ENCODE results near the gene HFM1. TPM values are rescaled to one million over a fixed set of nuclear protein-coding genes. Genes with fewer than 3 reads are reported as not detected.
"Not testable (repeated sequence)": the region's sequence is repeated elsewhere in the genome, so short reads cannot be mapped to it uniquely, and the experiment has no call there.

Gene HFM1
- total RNA-seq, 2 experiments from 2014 or later = 1.3 to 1.4 TPM

GRCh38 chr1:91308544-91308943 lies 96.1 kb downstream of the HFM1 start:
- ChIA-PET CTCF (ENCODE audit: unreplicated experiment) (no interaction called here), POLR2A (no interaction called here)

GRCh38 chr1:91307784-91308409 lies 96.7 kb downstream of the HFM1 start:
- Histone ChIP-seq H3K4me1 (ENCODE audit: insufficient read depth, low read length, poor library complexity, severe bottlenecking) (no peaks in the 10 kb centered on the region), H3K27ac (ENCODE audit: low read depth, low read length, poor library complexity, severe bottlenecking) (no peak overlapping the region), H2AFZ (ENCODE audit: low read length) (no peak overlapping the region), H3K79me2 (ENCODE audit: insufficient read depth, low read depth, low read length) (no peaks in the 10 kb centered on the region), H3K36me3 (ENCODE audit: insufficient read depth, low read length) (no peaks in the 10 kb centered on the region), H4K20me1 (ENCODE audit: insufficient read depth, low read length) (no peaks in the 10 kb centered on the region), H3K9me3 (ENCODE audit: low read length) (no peaks in the 10 kb centered on the region), H3K4me2 (ENCODE audit: low read length) (no peak overlapping the region), H3K4me3 (ENCODE audit: low read depth, low read length, poor library complexity, severe bottlenecking) (no peak overlapping the region), H3K9me2 (ENCODE audit: insufficient read depth, low read length) (no peaks in the 10 kb centered on the region)
- BruUV-seq (replicated peaks) = no TSS peak
- intact Hi-C loops (cut with micrococcal nuclease; ENCODE audit: unreplicated experiment) = no loop called here
- ChIA-PET CTCF (ENCODE audit: unreplicated experiment) (no interaction called here), POLR2A (interaction anchor here (0.6 kb wide), 1 partner anchor 631 kb away, joined by 4 read pairs; no protein-coding TSS in a partner anchor)
- DNase-seq (ENCODE audit: low spot score) = no peak
- TF ChIP-seq, protein P1, sequence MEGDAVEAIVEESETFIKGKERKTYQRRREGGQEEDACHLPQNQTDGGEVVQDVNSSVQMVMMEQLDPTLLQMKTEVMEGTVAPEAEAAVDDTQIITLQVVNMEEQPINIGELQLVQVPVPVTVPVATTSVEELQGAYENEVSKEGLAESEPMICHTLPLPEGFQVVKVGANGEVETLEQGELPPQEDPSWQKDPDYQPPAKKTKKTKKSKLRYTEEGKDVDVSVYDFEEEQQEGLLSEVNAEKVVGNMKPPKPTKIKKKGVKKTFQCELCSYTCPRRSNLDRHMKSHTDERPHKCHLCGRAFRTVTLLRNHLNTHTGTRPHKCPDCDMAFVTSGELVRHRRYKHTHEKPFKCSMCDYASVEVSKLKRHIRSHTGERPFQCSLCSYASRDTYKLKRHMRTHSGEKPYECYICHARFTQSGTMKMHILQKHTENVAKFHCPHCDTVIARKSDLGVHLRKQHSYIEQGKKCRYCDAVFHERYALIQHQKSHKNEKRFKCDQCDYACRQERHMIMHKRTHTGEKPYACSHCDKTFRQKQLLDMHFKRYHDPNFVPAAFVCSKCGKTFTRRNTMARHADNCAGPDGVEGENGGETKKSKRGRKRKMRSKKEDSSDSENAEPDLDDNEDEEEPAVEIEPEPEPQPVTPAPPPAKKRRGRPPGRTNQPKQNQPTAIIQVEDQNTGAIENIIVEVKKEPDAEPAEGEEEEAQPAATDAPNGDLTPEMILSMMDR (conservative IDR thresholded peaks at IDR 0.05; ENCODE audit: low read length) = no peak

More at GRCh38 chr1:91308544-91308943, 96.1 kb downstream of the HFM1 start:
- no peak overlapping the region for H2AFZ ChIP-seq (ENCODE audit: low read length)
- no peaks in the 10 kb centered on the region for H3K36me3 ChIP-seq (ENCODE audit: insufficient read depth, low read length)
- no peaks in the 10 kb centered on the region for H3K9me3 ChIP-seq (ENCODE audit: low read length)
- no peaks in the 10 kb centered on the region for H4K20me1 ChIP-seq (ENCODE audit: insufficient read depth, low read length)
- intact Hi-C loops (cut with micrococcal nuclease; ENCODE audit: unreplicated experiment) = no loop called here
- no TSS peak for BruUV-seq (replicated peaks)
- TF ChIP-seq EZH2phosphoT487 (IDR thresholded peaks at IDR 0.05; ENCODE audit: borderline replicate concordance, low read depth, low read length) = no peak
- H3K79me2 ChIP-seq (ENCODE audit: insufficient read depth, low read depth, low read length) = no peaks in the 10 kb centered on the region
- no peaks in the 10 kb centered on the region for H3K4me1 ChIP-seq (ENCODE audit: insufficient read depth, low read length, poor library complexity, severe bottlenecking)
- no peak overlapping the region for H3K27ac ChIP-seq (ENCODE audit: low read depth, low read length, poor library complexity, severe bottlenecking)
- no peak overlapping the region for H3K4me2 ChIP-seq (ENCODE audit: low read length)
- H3K9me2 ChIP-seq (ENCODE audit: insufficient read depth, low read length) = no peaks in the 10 kb centered on the region
- H3K4me3 ChIP-seq (ENCODE audit: low read depth, low read length, poor library complexity, severe bottlenecking) = no peak overlapping the region
- DNase-seq (ENCODE audit: low spot score) = no peak

GRCh38 chr1:91303165-91303564 lies 101.5 kb downstream of the HFM1 start:
- Histone ChIP-seq H3K4me2 (ENCODE audit: low read length) (no peak overlapping the region), H3K9me3 (ENCODE audit: low read length) (no peaks in the 10 kb centered on the region), H3K79me2 (ENCODE audit: insufficient read depth, low read depth, low read length) (no peaks in the 10 kb centered on the region), H3K9me2 (ENCODE audit: insufficient read depth, low read length) (no peaks in the 10 kb centered on the region), H3K4me1 (ENCODE audit: insufficient read depth, low read length, poor library complexity, severe bottlenecking) (no peaks in the 10 kb centered on the region), H3K36me3 (ENCODE audit: insufficient read depth, low read length) (no peaks in the 10 kb centered on the region), H3K27ac (ENCODE audit: low read depth, low read length, poor library complexity, severe bottlenecking) (no peak overlapping the region), H4K20me1 (ENCODE audit: insufficient read depth, low read length) (no peaks in the 10 kb centered on the region), H3K4me3 (ENCODE audit: low read depth, low read length, poor library complexity, severe bottlenecking) (no peak overlapping the region), H2AFZ (ENCODE audit: low read length) (no peak overlapping the region)
- ChIA-PET POLR2A (no interaction called here), CTCF (ENCODE audit: unreplicated experiment) (no interaction called here)
- TF ChIP-seq, protein P1 (conservative IDR thresholded peaks at IDR 0.05; ENCODE audit: low read length) = no peak
- no peak for TF ChIP-seq EZH2phosphoT487 (IDR thresholded peaks at IDR 0.05; ENCODE audit: borderline replicate concordance, low read depth, low read length)
- intact Hi-C loops (cut with micrococcal nuclease; ENCODE audit: unreplicated experiment) = no loop called here
- BruUV-seq (replicated peaks) = no TSS peak
- DNase-seq (ENCODE audit: low spot score) = no peak

DNA sequence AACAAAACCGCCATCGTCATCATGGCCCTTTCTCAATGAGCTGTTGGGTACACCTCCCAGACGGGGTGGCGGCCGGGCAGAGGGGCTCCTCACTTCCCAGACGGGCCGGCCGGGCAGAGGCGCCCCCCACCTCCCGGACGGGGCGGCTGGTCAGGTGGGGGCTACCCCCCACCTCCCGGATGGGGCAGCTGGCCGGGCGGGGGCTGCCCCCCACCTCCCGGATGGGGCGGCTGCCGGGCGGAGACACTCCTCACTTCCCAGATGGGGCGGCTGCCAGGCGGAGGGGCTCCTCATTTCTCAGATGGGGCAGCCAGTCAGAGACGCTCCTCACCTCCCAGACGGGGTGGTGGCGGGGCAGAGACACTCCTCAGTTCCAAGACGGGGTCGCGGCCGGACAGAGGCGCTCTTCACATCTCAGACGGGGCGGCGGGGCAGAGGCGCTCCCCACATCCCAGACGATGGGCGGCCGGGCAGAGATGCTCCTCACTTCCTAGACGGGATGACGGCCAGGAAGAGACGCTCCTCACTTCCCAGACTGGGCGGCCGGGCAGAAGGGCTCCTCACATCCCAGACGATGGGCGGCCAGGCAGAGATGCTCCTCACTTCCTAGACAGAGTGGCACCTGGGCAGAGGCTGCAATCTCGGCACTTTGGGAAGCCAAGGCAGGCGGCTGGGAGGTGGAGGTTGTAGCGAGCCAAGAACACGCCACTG lies 115.6 kb downstream of the HFM1 start:
- BruUV-seq (replicated peaks); H3K9me2 ChIP-seq (ENCODE audit: insufficient read depth, low read length); POLR2A ChIA-PET; CTCF ChIA-PET (ENCODE audit: unreplicated experiment); H2AFZ ChIP-seq (ENCODE audit: low read length); intact Hi-C loops (cut with micrococcal nuclease; ENCODE audit: unreplicated experiment); H3K9me3 ChIP-seq (ENCODE audit: low read length); H3K4me3 ChIP-seq (ENCODE audit: low read depth, low read length, poor library complexity, severe bottlenecking); H3K27ac ChIP-seq (ENCODE audit: low read depth, low read length, poor library complexity, severe bottlenecking); DNase-seq (ENCODE audit: low spot score); H3K4me2 ChIP-seq (ENCODE audit: low read length); H3K79me2 ChIP-seq (ENCODE audit: insufficient read depth, low read depth, low read length); H4K20me1 ChIP-seq (ENCODE audit: insufficient read depth, low read length); H3K36me3 ChIP-seq (ENCODE audit: insufficient read depth, low read length); H3K4me1 ChIP-seq (ENCODE audit: insufficient read depth, low read length, poor library complexity, severe bottlenecking): not testable (repeated sequence)

- H3K9me3 ChIP-seq (ENCODE audit: low read length); H3K79me2 ChIP-seq (ENCODE audit: insufficient read depth, low read depth, low read length); BruUV-seq (replicated peaks); H3K4me3 ChIP-seq (ENCODE audit: low read depth, low read length, poor library complexity, severe bottlenecking); H3K4me2 ChIP-seq (ENCODE audit: low read length); H3K9me2 ChIP-seq (ENCODE audit: insufficient read depth, low read length); intact Hi-C loops (cut with micrococcal nuclease; ENCODE audit: unreplicated experiment); CTCF ChIA-PET (ENCODE audit: unreplicated experiment); H3K4me1 ChIP-seq (ENCODE audit: insufficient read depth, low read length, poor library complexity, severe bottlenecking); DNase-seq (ENCODE audit: low spot score); H3K27ac ChIP-seq (ENCODE audit: low read depth, low read length, poor library complexity, severe bottlenecking); H2AFZ ChIP-seq (ENCODE audit: low read length); POLR2A ChIA-PET; H3K36me3 ChIP-seq (ENCODE audit: insufficient read depth, low read length); H4K20me1 ChIP-seq (ENCODE audit: insufficient read depth, low read length): not testable (repeated sequence)
These were observed 117.7 kb downstream of the HFM1 start for GRCh38 chr1:91286962-91287317.

Measured in OCI-LY7 (cell line).